ENCODE results near the gene SNCB.
A peak's percentile ranks its signal among the peaks of the same experiment; 100 is the strongest.

The SNCB gene

DNA sequence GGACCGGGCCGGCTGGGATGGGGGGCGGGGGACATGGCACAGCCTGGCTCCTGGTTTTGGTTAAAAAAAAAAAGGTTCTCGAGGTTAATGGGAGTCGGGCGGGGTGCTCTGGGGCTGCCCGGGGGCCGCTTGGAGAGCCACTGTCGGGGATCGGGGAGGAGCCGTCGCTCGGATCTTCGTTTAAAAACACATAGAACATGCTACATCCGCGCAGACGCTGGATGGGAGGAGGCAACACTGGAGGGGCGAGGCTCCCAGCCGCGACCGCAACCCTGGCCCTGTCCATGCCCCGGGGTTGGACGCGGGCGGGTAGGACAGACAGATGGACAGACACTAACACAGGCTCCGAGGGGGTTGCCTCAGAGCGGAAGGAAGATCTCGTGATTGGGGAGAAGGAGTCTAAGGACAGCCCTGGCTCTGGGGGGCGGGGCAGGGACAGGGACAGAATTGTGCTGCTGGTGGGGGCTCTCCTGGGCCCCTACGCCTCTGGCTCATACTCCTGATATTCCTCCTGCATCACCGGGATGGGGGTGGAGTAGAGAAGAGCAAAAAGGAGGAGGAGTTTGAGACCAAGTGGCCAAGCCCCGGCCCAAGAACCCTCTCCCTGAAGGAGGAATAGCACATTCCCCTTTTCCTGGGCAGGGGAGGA is 9.9 kb downstream of the SNCB start:
- H3K4me1 ChIP-seq (ENCODE audit: insufficient read depth, poor library complexity, severe bottlenecking) = no peaks in the 10 kb centered on the region
- TF ChIP-seq, protein P1, sequence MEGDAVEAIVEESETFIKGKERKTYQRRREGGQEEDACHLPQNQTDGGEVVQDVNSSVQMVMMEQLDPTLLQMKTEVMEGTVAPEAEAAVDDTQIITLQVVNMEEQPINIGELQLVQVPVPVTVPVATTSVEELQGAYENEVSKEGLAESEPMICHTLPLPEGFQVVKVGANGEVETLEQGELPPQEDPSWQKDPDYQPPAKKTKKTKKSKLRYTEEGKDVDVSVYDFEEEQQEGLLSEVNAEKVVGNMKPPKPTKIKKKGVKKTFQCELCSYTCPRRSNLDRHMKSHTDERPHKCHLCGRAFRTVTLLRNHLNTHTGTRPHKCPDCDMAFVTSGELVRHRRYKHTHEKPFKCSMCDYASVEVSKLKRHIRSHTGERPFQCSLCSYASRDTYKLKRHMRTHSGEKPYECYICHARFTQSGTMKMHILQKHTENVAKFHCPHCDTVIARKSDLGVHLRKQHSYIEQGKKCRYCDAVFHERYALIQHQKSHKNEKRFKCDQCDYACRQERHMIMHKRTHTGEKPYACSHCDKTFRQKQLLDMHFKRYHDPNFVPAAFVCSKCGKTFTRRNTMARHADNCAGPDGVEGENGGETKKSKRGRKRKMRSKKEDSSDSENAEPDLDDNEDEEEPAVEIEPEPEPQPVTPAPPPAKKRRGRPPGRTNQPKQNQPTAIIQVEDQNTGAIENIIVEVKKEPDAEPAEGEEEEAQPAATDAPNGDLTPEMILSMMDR (IDR thresholded peaks at IDR 0.05; ENCODE audit: poor library complexity, severe bottlenecking) = no peak
- no peaks in the 10 kb centered on the region for H3K9me3 ChIP-seq (ENCODE audit: severe bottlenecking)
- H3K27me3 ChIP-seq (ENCODE audit: insufficient read depth, poor library complexity, severe bottlenecking) = peaks cover 20% of the 10 kb centered on the region
- peak; percentile 13; the same call in 2 of the 3 replicates for ATAC-seq (ENCODE audit: low read depth)
- DNase-seq (ENCODE audit: low spot score) = peak; percentile 71
- no peaks in the 10 kb centered on the region for H3K36me3 ChIP-seq (ENCODE audit: low read depth)
- H3K27ac ChIP-seq (ENCODE audit: poor library complexity, severe bottlenecking) = no peak overlapping the region
- H3K4me3 ChIP-seq (ENCODE audit: severe bottlenecking) = no peak overlapping the region

DNA sequence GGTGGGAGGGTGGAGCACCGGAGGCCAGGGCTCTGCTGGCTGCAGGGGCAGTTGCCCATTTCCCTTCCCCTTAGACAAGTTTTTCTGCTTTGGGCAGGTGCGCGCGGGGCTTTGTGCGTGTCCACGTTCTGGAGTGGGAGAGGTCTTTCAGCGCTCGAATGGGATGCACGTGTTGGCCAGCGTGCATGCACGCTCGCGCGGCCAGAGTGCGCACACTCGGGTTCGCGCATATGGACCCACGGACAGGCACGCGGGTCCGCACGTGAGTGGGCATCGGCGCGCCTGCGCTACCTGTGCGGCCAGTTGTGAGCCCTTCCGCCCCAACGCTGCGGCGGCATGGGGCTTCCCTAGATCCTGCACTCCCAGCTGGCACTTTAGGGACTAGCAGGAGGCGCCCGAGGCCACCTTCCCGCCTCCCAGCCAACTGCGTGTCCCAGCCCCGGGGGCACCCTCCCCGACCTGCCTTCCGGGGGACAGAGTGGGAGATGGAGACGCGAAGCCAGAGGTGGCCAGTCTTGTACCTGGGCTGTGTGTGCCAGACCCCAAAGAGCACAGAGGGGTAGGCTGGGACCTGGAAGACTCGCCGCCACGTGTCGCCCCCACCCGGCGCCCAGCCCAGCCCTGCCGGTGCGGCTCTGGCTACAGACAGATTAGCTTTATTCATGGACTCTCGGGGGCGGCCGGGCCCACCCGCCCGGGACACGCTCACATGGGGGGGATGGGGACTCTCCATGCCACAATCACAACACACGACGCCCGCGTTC is 10.6 kb downstream of the SNCB start:
- Histone ChIP-seq H3K36me3 (ENCODE audit: low read depth) (no peaks in the 10 kb centered on the region), H3K9me3 (ENCODE audit: severe bottlenecking) (no peaks in the 10 kb centered on the region), H3K4me3 (ENCODE audit: severe bottlenecking) (no peak overlapping the region), H3K4me1 (ENCODE audit: insufficient read depth, poor library complexity, severe bottlenecking) (peaks cover 5% of the 10 kb centered on the region), H3K27ac (ENCODE audit: poor library complexity, severe bottlenecking) (no peak overlapping the region), H3K27me3 (ENCODE audit: insufficient read depth, poor library complexity, severe bottlenecking) (peaks cover 20% of the 10 kb centered on the region)
- ATAC-seq (ENCODE audit: low read depth) (no peak), DNase-seq (ENCODE audit: low spot score) (peak; percentile 65)
- TF ChIP-seq, protein P1 (IDR thresholded peaks at IDR 0.05; ENCODE audit: poor library complexity, severe bottlenecking) = peak; percentile 75

DNA sequence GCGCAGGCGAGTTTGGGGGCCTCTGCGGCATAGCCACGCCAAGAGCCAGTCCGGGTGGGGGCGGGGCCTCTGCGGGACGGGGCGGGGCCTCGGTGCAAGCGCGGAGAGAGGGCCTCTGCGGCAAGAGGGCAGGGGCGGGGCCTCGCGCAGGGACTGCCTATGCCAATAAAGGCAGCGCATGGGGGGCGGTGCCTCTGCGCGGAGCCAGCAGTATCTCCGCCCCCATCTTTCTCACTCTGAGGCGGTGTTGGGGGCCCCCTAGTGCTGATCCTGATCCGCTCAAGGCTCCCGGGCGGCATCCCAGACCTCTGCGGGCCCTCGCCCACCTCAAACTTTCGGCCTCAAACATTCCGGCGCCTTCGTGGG is 11.1 kb downstream of the SNCB start:
- H3K36me3 ChIP-seq (ENCODE audit: low read depth) = no peaks in the 10 kb centered on the region
- TF ChIP-seq, protein P1 (IDR thresholded peaks at IDR 0.05; ENCODE audit: poor library complexity, severe bottlenecking) = peak; percentile 90
- no peaks in the 10 kb centered on the region for H3K9me3 ChIP-seq (ENCODE audit: severe bottlenecking)
- peaks cover 8% of the 10 kb centered on the region for H3K4me1 ChIP-seq (ENCODE audit: insufficient read depth, poor library complexity, severe bottlenecking)
- DNase-seq (ENCODE audit: low spot score) = peak; percentile 98
- H3K27me3 ChIP-seq (ENCODE audit: insufficient read depth, poor library complexity, severe bottlenecking) = peaks cover 20% of the 10 kb centered on the region
- no peak overlapping the region for H3K4me3 ChIP-seq (ENCODE audit: severe bottlenecking)
- H3K27ac ChIP-seq (ENCODE audit: poor library complexity, severe bottlenecking) = no peak overlapping the region
- ATAC-seq (ENCODE audit: low read depth) = peak; percentile 91

DNA sequence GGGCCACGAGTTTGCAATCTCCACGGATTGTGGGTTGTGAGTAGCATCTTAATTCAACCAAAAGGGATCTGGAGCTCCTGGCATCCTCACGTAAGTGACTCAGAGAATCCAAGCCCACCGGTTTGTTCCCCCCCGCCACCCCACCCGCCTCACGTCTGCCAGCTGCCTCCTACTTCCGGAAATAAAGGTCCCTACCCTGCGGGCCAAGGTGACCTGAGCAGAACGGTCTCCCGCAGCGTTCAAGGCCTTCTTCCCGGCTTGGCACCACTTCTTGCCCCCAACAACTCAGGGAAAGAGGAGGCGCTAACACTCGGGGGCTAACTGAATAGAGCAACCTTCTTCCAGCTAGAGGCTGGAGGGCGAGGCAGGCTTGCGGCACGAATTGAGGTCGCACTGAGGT is 11.6 kb downstream of the SNCB start:
- no peak for ATAC-seq (ENCODE audit: low read depth)
- TF ChIP-seq, protein P1 (IDR thresholded peaks at IDR 0.05; ENCODE audit: poor library complexity, severe bottlenecking) = no peak
- Histone ChIP-seq H3K27ac (ENCODE audit: poor library complexity, severe bottlenecking) (no peak overlapping the region), H3K4me3 (ENCODE audit: severe bottlenecking) (no peak overlapping the region), H3K4me1 (ENCODE audit: insufficient read depth, poor library complexity, severe bottlenecking) (peaks cover 8% of the 10 kb centered on the region), H3K36me3 (ENCODE audit: low read depth) (no peaks in the 10 kb centered on the region), H3K27me3 (ENCODE audit: insufficient read depth, poor library complexity, severe bottlenecking) (peaks cover 20% of the 10 kb centered on the region), H3K9me3 (ENCODE audit: severe bottlenecking) (no peaks in the 10 kb centered on the region)
- DNase-seq (ENCODE audit: low spot score) = no peak

DNA sequence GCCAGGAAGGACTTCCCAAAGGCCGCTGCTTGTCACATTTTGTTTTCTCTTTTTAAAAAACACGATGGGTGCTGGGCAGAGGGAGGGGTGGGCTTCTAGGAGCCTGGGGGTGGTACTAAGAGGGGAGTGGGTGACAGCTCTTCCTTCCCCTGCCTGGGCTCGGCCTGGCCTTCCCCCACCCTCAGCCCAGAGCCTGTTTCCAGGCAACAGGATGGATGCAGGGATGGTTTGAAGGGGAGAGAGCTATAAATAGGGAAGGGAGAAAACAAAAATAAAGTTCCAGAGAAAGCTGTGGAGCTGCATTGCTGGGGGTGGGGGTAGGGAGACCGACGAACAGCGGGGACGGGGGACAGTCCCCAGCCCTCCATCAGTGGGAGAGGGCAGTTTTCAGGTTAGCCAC is 13.8 kb downstream of the SNCB start:
- H3K9me3 ChIP-seq (ENCODE audit: severe bottlenecking) = no peaks in the 10 kb centered on the region
- ATAC-seq (ENCODE audit: low read depth) = no peak
- H3K27me3 ChIP-seq (ENCODE audit: insufficient read depth, poor library complexity, severe bottlenecking) = peaks cover 20% of the 10 kb centered on the region
- no peaks in the 10 kb centered on the region for H3K36me3 ChIP-seq (ENCODE audit: low read depth)
- H3K27ac ChIP-seq (ENCODE audit: poor library complexity, severe bottlenecking) = no peak overlapping the region
- no peak for DNase-seq (ENCODE audit: low spot score)
- H3K4me1 ChIP-seq (ENCODE audit: insufficient read depth, poor library complexity, severe bottlenecking) = peaks cover 8% of the 10 kb centered on the region
- TF ChIP-seq, protein P1 (IDR thresholded peaks at IDR 0.05; ENCODE audit: poor library complexity, severe bottlenecking) = no peak
- no peak overlapping the region for H3K4me3 ChIP-seq (ENCODE audit: severe bottlenecking)

Measured in RWPE2 (cell line).